ENCODE results near the gene PACS1.

- TF ChIP-seq EZH2 (IDR thresholded peaks at IDR 0.05; ENCODE audit: low read length), result no peak
- TF ChIP-seq CTCF (optimal IDR thresholded peaks at IDR 0.05 in 1 of 3, IDR thresholded peaks at IDR 0.05 in 1 of 3, conservative IDR thresholded peaks at IDR 0.05 in 1 of 3; ENCODE audit: extremely low read depth in 1 of 3, insufficient read depth in 2 of 3, low read length in 3 of 3), result no peak
Observed at GRCh38 chr11:66281776-66282467, 211.8 kb downstream of the PACS1 start.
